NCI-H345 treated with DMSO at 0.1 percent for 48 hours (cell line): Measurements from ENCODE around the gene FOXE3.

Experiments
- DNase-seq: peaks from one replicate; lab custom pipeline; 2025; ENCODE audit not compliant: unreplicated experiment; lab: John Stamatoyannopoulos, UW

FOXE3 gene

GRCh38 chr1:47403321-47403910 is 12.7 kb upstream of the FOXE3 start:
- DNase-seq = no peak

- no peak for DNase-seq
These were observed 10.4 kb upstream of the FOXE3 start for GRCh38 chr1:47405697-47406096.

- DNase-seq = no peak
These were observed 9.1 kb upstream of the FOXE3 start for GRCh38 chr1:47406966-47407365.

- DNase-seq = no peak
These were observed 8.6 kb upstream of the FOXE3 start for GRCh38 chr1:47407481-47407880.

GRCh38 chr1:47409311-47410067 is 6.6 kb upstream of the FOXE3 start:
- no peak for DNase-seq

GRCh38 chr1:47410068-47410455 is 6.0 kb upstream of the FOXE3 start:
- DNase-seq = no peak

GRCh38 chr1:47411436-47411835 is 4.6 kb upstream of the FOXE3 start:
- DNase-seq = no peak

- no peak for DNase-seq
These were observed 3.6 kb upstream of the FOXE3 start for GRCh38 chr1:47412437-47412836.

- DNase-seq = peak; percentile 9
These were observed 459 bp downstream of the FOXE3 start for GRCh38 chr1:47416319-47417169.

- DNase-seq = no peak
These were observed 1.3 kb downstream of the FOXE3 start for GRCh38 chr1:47417170-47418044.

GRCh38 chr1:47418122-47418521 is 2.0 kb downstream of the FOXE3 start:
- no peak for DNase-seq

GRCh38 chr1:47418681-47419325 is 2.7 kb downstream of the FOXE3 start:
- DNase-seq = no peak

- no peak for DNase-seq
These were observed 4.5 kb downstream of the FOXE3 start for GRCh38 chr1:47420547-47420946.

- DNase-seq = no peak
These were observed 7.8 kb downstream of the FOXE3 start for GRCh38 chr1:47423872-47424271.

- peak; percentile 63 for DNase-seq
These were observed 8.4 kb downstream of the FOXE3 start for GRCh38 chr1:47424336-47424982.

GRCh38 chr1:47431534-47431933 is 15.4 kb downstream of the FOXE3 start:
- DNase-seq = no peak

- DNase-seq = no peak
These were observed 16.3 kb downstream of the FOXE3 start for GRCh38 chr1:47432071-47433036.

GRCh38 chr1:47433037-47433421 is 16.9 kb downstream of the FOXE3 start:
- no peak for DNase-seq
